Upper lobe of left lung (tissue), 4 donors: Measurements from ENCODE around the gene ZNF518A.

ENCODE experiments used
- POLR2A ChIP-seq, 4 donors: fragments of 450-650 bp; IDR thresholded peaks; one replicate each; pipeline ENCODE4 v1.5.1; 2016 to 2017; ENCODE audit warnings: antibody characterized with exemption in 4 of 4, mild to moderate bottlenecking in 2 of 4
- TF ChIP-seq, protein P1 (sequence below), 6 experiments: fragments of 450-650 bp in 4 of 6; fragments of 200-600 bp in 2 of 6; sonication (generic) in 2 of 6; IDR thresholded peaks; one replicate each; pipeline ENCODE4 v1.5.1; 2016 to 2019; ENCODE audit warnings: antibody characterized with exemption in 6 of 6

DNA sequence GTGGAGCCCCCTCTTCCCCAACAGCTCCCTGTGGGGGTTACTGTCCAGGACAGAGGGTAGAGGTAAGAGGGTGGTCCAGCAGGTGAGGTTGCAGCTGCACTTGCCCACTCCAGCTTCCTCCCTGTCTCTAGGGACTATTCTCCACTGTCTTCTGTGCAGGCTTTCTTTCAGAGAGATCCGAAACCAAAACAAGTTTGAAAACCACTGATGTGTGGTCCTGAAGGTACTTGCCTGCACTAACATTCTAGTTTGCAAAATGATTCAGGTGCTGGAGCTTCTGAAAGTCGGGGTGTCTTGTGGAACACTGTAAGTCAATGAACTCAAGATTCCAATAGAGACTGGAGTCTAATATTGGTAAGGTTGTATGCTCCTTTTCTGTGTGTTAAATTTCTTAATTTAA lies 78.2 kb downstream of the ZNF518A start:
- TF ChIP-seq, protein P1, sequence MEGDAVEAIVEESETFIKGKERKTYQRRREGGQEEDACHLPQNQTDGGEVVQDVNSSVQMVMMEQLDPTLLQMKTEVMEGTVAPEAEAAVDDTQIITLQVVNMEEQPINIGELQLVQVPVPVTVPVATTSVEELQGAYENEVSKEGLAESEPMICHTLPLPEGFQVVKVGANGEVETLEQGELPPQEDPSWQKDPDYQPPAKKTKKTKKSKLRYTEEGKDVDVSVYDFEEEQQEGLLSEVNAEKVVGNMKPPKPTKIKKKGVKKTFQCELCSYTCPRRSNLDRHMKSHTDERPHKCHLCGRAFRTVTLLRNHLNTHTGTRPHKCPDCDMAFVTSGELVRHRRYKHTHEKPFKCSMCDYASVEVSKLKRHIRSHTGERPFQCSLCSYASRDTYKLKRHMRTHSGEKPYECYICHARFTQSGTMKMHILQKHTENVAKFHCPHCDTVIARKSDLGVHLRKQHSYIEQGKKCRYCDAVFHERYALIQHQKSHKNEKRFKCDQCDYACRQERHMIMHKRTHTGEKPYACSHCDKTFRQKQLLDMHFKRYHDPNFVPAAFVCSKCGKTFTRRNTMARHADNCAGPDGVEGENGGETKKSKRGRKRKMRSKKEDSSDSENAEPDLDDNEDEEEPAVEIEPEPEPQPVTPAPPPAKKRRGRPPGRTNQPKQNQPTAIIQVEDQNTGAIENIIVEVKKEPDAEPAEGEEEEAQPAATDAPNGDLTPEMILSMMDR (IDR thresholded peaks at IDR 0.05), result no peak
- no peak for TF ChIP-seq POLR2A (IDR thresholded peaks at IDR 0.05)
